Memory B cell (primary cell): Measurements from ENCODE around the gene HBQ1.
"Not testable (repeated sequence)": the region's sequence is repeated elsewhere in the genome, so short reads cannot be mapped to it uniquely, and the experiment has no call there.

Experiments used
- ATAC-seq: fragments of 150-1000 bp; cut with Tn5 transposase; 2 replicates; pipeline ENCODE4 v1.10.0; 2021; ENCODE audit warnings: low read depth, mild to moderate bottlenecking, moderate library complexity
- DNase-seq, 2 donors: peaks; one replicate each; pipeline ENCODE4 v3.0.0; 2022; ENCODE audit warnings: low spot score in 2 of 2
- H3K27ac Mint-ChIP-seq: one replicate; pipeline ENCODE4 v1.8.0; 2022; ENCODE audit warnings: mild to moderate bottlenecking, moderate library complexity, mixed read lengths
- H3K27me3 Mint-ChIP-seq: one replicate; pipeline ENCODE4 v1.8.0; 2022; ENCODE audit warnings: mixed read lengths
- H3K36me3 Mint-ChIP-seq: one replicate; pipeline ENCODE4 v1.8.0; 2022; ENCODE audit warnings: mild to moderate bottlenecking, mixed read lengths
- H3K4me1 Mint-ChIP-seq: one replicate; pipeline ENCODE4 v1.8.0; 2022; ENCODE audit warnings: mixed read lengths
- H3K4me3 Mint-ChIP-seq: one replicate; pipeline ENCODE4 v1.8.0; 2022; ENCODE audit warnings: mild to moderate bottlenecking, moderate library complexity, mixed read lengths
- H3K9me3 Mint-ChIP-seq: one replicate; pipeline ENCODE4 v1.8.0; 2022; ENCODE audit warnings: mixed read lengths

Gene HBQ1

GRCh38 chr16:230351-230750 is 50.1 kb downstream of the HBQ1 start:
- H3K4me1 Mint-ChIP-seq = peaks cover 21% of the 10 kb centered on the region
- H3K27ac Mint-ChIP-seq, H3K9me3 Mint-ChIP-seq, H3K4me3 Mint-ChIP-seq, ATAC-seq, H3K36me3 Mint-ChIP-seq, DNase-seq, H3K27me3 Mint-ChIP-seq: not testable (repeated sequence)
